GM19324 (cell line): Measurements from ENCODE around the gene COL5A2.

Source experiments
- ATAC-seq: cut with Tn5 transposase; IDR thresholded peaks from one replicate; pipeline ENCODE4 v1.9.1; 2021; ENCODE audit warnings: mild to moderate bottlenecking, moderate library complexity; ENCODE audit not compliant: unreplicated experiment, low FRiP score

Gene COL5A2

GRCh38 chr2:189060096-189060642 lies 119.4 kb downstream of the COL5A2 start:
- ATAC-seq, result no peak

GRCh38 chr2:189057316-189057715 lies 122.2 kb downstream of the COL5A2 start:
- ATAC-seq, result no peak

- ATAC-seq, result no peak
These were observed 123.1 kb downstream of the COL5A2 start for GRCh38 chr2:189056200-189057106.

- no peak for ATAC-seq
These were observed 129.3 kb downstream of the COL5A2 start for GRCh38 chr2:189050165-189050712.

- ATAC-seq, result no peak
These were observed 129.8 kb downstream of the COL5A2 start for GRCh38 chr2:189049709-189050164.

GRCh38 chr2:189048189-189048588 lies 131.4 kb downstream of the COL5A2 start:
- no peak for ATAC-seq

- no peak for ATAC-seq
These were observed 132.2 kb downstream of the COL5A2 start for GRCh38 chr2:189047171-189047888.

- ATAC-seq, result no peak
These were observed 133.2 kb downstream of the COL5A2 start for GRCh38 chr2:189046320-189046719.

GRCh38 chr2:189045836-189046235 lies 133.7 kb downstream of the COL5A2 start:
- ATAC-seq, result no peak

- no peak for ATAC-seq
These were observed 142.0 kb downstream of the COL5A2 start for GRCh38 chr2:189037518-189037917.

- ATAC-seq, result no peak
These were observed 154.5 kb downstream of the COL5A2 start for GRCh38 chr2:189024901-189025618.

GRCh38 chr2:189022492-189022891 lies 157.1 kb downstream of the COL5A2 start:
- no peak for ATAC-seq

- no peak for ATAC-seq
These were observed 157.5 kb downstream of the COL5A2 start for GRCh38 chr2:189022053-189022481.

GRCh38 chr2:189020179-189020578 lies 159.4 kb downstream of the COL5A2 start:
- no peak for ATAC-seq

GRCh38 chr2:189018631-189019030 lies 160.9 kb downstream of the COL5A2 start:
- no peak for ATAC-seq

GRCh38 chr2:189016311-189016861 lies 163.2 kb downstream of the COL5A2 start:
- ATAC-seq, result no peak

- no peak for ATAC-seq
These were observed 164.2 kb downstream of the COL5A2 start for GRCh38 chr2:189015359-189015758.

- no peak for ATAC-seq
These were observed 165.0 kb downstream of the COL5A2 start for GRCh38 chr2:189014449-189015138.

GRCh38 chr2:189013671-189014448 lies 165.7 kb downstream of the COL5A2 start:
- no peak for ATAC-seq
